HG03103 (cell line): ENCODE measurements around the gene MSL3B.

ENCODE experiments used
- ATAC-seq: cut with Tn5 transposase; IDR thresholded peaks from one replicate; pipeline ENCODE4 v1.9.1; 2021; ENCODE audit warnings: low read depth; ENCODE audit not compliant: unreplicated experiment

MSL3B gene

DNA sequence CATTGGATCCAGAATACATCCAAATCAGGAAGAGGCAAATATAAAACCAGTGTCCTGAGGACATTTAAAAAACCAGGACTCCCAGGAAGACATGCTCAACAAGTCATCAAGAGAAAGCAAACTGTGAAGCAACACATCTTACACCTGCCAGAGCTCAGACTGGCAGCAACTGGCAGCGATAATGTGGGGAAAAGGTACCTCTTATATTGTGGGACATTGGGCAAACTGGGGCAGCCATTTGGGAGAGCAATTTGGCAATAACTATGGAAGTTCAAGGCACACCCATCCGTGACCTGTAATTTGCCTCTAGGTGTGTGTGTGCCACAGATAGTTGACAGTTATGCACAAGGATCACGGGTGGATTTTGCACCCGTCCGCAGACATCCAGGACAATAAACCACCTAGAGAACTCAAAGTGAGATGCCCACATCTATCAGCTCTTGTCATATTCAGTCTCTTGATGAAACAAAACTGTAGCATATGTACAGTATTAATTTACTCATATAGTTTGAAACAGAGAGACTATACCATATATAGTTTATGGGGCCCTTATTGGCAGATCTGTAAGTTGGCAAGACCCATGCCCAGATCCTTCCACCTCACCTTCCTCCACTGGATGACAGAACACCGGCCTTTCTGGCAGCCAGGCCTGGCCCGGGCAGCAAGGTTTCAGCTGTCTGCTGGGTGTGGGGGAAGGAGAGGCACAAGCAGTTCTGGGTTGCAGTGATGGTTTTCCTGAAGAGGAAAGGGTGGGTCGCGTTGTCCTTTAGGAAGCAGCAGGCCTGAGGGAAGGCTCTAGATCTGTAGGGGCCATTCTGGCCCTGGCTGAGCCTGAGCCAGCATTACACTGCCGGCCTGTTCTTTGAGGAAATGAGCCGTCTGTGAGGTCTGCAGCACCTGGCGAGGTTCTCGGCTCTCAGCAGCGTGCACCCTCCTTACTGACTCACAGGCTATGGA, 32.7 kb downstream of the MSL3B start:
- ATAC-seq = no peak

DNA sequence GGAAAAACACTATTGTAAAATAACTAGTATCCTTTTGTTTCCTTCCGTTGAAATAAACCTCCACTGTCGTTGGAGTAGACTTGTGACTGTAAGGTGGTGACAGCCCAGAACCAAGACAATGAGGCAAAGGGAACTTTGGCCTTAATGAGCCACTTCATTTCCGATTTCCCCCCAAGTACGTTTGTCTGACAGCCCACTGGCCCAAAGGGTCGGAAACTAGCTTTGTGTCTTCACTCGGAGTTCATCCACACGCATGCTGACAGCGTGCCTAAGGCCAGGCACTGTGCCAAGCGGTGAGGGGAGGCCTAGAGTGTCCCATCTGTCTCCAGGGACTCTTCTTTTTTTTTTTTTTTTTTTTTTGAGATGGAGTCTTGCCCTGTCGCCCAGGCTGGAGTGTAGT, 34.8 kb downstream of the MSL3B start:
- no peak for ATAC-seq

DNA sequence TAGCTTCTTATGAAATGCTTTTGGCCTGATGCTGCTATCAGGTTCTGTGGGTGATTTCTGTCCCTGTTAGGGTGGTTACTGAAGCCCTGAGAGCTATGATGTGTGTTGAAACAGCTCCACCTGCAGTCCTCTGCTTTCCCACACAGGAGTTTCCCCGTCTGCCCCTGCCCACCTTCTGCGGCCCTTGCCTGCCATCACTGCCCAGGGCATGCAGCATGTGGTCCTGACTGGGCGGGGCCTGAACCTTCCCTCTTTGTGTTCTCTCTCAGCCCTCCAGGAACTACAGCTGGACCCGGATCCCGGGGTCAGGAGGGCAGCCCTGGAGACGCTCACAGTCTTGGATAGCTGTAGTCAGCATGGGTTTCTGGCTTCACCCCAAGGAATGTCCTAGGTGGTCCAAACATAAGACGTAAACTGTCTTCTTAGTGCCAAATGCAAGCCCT, 35.3 kb downstream of the MSL3B start:
- ATAC-seq = no peak

DNA sequence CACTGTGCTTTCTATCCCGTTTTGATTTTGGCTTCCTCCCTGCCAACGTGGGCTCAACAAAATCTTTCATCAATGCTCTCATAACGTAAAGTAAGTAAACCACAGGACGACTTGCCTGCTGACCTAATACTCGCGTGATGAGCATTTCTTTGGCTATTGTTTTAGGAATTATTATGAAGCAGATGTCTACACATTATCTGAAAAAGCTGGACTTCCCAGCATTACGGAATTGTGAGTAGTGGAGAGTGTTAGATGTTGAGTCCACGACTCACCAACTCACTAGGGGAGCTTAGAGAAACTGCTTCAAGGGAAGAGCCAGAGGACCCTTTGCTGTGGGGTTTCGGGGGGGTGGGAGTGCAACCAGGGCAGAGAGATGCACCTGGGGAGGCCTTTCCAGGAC, 35.8 kb downstream of the MSL3B start:
- ATAC-seq = no peak

DNA sequence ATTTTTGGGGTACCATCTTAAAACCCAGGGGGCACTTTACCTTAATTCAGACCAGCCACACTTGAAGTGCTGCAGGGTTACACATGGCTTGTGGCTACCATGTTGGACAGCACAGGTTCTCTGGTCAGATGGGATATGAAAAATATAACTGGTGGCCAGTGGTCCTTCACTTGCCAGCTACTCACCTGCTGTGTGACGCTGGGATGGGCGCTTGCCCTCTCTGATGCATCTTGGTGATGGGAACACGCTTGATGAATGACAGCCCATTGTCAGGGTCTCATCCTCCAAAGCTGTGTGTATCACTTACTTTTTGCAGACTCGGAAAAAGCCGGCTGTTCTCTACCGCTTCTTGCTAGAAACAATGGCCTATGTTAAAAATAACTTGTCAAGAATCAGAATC, 36.3 kb downstream of the MSL3B start:
- ATAC-seq = no peak

DNA sequence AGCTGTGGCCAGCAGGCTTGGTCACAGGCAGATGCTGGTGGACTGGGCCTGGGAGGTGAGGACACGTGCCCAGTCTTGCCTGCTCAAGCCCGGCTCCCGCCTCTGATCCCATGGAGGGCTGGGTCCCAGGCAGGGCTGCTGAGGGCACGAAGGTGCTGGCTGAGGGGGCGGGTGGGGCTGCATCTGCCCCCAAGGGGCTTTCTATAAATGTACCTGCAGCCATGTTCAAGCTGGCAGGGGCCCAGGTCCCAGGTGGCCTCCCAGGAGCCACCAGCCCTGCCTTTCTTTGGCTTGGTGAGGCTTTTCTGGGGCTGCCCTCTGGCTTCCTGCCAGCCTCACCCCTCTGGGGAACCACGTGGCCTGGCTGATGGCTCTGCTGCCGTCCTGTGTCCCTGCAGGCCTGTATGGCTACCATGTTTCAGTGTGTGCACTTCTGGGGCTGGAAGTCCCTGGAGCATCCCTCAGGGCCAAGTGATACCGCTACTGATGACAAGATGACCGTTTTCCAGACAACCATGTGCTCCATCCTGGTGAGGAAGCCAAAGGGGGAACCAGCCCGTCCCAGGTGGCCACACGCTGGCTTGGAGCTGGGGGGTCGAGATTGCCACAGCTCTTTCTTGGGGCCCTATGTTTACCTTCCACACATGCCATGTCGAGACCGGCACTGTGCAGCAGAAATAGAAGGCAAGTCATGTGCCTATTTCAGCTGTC, 37.0 kb downstream of the MSL3B start:
- ATAC-seq = no peak

DNA sequence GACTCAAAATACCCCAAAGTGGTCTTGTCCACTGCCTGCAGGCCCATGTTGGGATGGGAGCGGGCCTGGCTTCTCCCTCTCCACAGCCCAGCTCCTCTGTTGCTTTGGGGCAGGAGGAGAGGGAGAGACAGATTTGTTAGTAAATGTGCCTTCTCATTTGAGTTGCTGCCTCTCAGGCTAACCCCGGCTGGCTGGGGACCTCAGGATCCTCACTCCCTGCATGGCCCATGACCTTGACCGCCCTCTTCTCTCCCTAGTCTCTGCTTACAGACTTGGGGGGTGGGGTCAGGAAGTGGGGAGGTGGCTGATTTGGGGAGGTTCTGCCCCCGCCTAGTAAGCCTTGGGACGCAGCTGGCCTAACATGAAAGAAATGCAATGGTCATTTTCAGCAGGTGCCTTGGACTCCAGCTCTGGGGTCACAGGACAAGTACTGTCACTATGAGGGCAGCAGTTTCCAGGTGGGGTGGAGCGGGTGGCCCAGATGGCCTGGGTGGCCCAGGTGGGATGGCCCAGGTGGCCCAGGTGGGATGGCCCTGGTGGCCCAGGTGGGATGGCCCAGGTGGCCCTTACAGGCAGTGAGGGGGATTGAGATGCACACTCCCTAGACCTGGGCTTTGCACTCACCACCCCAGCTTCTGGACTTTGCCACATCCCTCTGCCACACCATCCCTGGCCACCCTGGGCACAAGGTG, 37.9 kb downstream of the MSL3B start:
- ATAC-seq = no peak

DNA sequence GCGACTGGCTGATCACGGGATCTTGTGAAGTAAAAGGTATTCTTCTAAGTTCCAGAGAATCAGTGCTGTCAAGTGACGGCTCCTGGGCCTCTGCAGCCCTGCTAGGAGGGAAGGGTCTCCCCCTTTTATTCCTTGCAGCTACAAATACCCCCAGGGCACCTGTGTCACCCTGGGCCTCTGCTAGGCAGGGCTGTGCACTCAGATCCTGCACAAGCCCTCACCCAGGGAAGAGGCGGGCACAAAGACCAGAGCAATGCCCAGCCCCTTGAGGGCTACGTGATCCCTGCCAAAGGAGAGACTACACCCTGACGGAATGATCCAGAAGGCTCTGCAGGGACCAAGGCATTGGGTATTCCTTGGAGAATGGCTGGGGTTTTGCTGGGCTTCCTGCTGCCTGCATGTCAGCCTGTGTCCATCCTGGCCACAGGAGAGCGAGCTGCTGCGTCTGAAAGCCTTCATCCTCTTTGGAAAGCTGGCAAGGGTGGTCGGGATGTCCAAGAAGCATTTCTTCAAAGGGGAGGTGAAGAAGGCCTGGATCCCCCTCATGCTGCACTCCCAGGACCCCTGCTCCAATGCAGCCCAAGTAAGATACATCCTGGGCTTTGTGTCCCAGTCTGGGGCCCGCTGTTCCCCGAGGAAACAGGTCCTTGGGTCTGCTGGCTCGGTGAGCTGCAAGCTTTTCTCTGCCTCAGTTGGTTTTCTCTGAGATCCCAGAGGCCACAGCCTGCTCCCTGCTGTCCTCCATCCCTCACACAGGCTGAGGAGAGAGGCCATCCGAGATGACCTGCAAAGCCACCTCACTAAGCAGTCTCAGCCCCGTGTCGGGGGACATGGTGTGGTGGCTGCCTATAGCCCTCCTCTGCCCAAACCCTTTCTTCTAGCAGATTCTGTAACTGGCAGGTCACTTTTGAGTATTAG, 38.7 kb downstream of the MSL3B start:
- ATAC-seq = no peak

DNA sequence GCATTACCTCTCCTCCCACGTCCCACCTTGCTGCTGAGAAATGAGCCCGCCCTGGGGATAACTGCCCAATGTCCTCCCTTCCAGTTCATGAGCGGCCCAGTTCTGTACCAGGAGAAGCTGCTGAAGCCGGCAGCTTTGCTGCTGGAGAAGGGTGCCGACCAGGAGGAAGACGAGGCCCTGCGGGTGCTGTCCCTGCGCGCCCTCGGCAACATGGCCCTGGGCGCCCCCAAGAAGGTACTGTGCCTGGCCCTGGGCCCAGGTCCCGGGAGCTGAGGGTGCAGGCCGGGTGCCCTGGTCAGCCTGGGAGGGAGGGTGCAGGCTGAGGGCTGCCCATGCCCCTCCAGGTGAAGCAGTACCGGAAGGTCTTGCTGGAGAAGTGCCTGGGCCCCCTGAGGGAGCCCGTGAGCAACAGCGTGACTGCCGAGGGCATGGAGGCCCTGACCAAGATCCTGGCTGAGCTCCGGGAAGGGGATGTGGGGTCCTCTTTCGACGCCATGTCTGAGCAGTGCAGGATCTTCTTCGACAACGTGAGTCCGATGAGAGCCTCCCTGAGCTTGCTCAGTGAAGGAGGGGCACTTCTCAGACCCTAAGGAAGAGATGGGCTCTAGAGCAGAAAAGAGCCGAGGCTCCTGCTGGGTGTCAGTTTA, 39.5 kb downstream of the MSL3B start:
- no peak for ATAC-seq

DNA sequence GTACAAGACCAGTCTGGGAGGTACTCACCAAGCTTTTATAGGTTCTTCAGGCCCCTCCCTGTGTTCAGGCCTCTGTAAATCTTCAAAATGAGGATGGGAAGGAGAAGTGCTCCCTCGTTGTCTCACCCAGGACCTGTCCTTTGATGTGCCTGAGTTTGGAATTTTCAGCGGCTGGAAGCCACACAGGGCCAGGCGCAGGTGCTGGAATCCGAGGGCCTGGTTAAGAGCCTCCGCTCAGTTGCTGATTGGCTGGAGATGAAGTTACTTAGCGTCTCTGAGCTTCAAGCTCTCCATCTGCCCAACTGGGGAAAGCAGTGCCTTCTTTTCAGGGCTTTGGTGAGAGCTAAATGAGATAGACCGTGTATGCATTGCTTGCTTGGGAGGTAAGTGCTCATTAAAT, 43.8 kb downstream of the MSL3B start:
- ATAC-seq = no peak

DNA sequence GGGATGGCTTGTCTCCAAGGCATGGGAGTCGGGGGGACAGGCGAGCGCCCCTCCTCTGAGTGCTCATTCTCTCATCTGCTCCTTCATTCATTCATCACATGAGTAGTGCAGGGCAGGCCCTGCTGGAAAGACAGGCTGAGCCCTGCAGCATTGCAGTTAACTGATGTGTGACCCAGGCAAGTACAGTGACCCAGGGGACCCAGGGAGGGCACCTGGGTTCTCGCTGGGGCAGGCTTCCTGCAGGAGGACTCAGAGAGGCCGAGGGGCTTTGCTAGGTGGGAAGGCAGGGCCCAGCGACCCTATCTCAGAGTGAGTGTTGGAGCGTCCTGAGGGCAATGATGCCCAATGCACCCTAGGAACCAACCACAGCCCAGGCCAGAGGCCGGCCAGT, 44.5 kb downstream of the MSL3B start:
- no peak for ATAC-seq

DNA sequence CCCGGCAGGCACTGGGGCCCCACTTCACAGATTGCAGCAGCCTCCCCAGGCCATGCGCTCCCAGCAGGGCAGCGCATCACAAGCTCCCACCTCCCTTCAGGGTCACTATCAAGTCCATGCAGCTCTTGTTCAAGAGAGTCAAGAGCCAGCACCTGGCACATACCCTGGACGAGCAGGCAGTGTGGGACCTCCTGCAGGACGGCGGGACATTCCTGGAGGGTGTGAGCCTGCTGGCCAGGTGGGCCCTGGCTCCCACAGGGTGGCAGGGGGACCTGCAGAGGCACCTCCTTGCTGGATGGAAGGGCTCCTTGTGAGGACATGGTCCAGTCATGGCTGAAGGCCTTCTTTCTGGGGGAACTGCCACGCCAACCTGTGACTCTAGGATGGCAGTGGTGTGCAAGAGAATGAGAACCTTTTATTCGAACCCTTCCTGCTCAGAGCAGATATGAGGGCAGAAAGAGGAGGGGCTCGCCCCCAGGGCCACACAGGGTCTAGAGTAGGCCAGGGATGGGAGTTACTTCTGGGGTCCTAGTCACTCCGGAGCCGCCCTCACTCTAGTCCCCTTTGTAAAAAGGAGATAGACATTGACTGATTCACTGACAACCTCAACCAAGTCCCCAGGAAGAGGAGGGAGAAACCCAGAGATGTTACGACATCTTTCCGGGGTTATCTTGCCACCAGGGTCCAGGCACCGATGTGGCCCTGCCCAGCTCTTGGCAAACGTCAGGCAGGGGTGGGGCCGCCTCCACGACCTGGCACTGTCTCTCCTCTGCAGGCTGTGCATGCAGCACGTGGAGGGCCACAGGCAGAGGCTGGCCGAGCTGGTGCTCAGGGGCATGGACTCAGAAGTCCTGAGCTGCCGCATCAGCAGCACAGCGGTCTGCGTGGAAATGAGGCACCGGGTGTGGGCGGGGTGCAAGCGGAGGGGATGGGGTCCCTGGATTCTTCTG, 45.1 kb downstream of the MSL3B start:
- ATAC-seq = no peak

DNA sequence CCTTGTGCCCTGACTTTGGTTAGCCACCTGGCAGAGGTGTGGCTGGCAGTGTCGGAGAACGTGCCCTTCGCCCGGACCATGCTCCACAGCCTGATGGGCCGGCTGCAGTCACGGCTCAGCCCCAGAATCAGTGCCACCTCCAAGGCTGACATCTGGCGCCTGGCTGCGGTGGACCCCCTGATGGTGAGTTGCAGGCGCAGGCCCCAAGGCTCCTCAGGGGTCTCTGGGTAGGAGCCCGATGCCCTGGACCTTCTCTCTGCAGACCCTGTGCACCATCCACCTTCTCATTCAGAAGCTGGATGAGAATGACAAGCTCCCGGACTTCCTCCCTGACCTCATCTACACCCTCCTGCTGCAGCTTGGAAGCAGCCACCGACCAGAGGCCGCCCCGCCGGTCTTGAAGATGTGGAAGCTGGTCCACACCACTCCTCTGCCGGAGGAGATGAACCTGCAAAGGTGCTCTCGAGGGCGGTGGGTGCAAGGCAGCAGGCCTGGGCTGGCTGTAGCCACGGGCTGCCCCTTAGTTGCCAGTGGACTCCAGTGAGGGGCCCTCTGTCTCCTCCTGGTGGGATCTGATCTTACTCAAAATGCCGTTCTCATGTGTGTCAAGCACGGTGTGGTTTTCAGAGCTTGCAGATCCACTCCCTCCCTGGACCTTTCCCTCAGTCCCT, 46.0 kb downstream of the MSL3B start:
- ATAC-seq = no peak

DNA sequence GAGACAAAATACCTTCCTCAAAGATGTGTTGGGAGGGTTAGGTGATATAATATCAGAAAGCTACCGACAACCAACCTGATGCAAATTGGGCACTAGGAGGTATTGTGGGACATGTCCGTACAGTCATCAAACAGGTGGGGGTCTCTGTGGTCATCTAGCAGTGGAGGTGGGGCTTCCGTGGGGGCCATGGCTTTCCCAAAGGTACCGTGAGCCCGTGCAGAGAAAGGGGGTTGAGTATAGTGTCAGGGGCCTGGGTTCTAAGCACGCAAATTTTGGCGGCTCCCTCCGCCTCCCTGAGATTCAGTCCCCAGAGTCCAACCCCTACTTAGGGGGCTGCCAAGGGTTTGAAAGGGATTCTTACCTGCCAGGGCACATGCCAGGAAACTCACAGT, 46.5 kb downstream of the MSL3B start:
- ATAC-seq = no peak

DNA sequence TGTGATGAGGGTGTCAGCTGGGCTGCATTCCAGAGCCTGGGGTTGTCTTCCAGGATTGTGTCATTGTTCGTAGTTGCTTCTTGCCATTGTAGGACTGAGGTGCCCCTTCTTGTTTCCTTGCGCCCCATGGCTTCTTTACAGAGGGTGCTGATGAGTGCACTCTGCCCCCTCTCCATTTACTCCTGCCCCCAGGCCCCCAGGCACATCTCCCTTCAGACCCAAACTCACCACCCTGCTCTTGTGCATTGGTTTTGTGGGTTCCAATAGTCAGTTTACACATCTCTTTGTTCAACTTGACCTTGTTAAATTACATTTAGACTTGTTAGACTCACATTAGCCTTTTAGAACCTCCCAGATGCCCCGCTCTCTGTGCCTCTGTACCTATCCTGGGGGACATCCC, 47.0 kb downstream of the MSL3B start:
- no peak for ATAC-seq

DNA sequence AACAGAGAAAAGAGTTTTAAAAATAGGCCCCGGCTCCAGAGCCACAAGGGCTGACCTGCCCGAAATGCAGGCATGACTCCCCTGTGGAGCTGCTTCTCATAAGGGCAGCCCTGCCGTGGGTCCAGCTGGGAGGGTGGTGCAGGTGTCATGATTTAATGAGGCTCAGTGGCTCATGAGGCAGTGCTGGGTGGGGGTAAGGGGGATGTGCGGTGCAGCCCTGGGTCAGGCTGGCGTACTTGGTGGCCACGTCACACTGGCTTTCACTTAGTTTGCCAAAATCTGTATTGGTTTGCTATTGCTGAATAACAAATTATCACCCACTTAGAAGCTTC, 47.4 kb downstream of the MSL3B start:
- no peak for ATAC-seq

DNA sequence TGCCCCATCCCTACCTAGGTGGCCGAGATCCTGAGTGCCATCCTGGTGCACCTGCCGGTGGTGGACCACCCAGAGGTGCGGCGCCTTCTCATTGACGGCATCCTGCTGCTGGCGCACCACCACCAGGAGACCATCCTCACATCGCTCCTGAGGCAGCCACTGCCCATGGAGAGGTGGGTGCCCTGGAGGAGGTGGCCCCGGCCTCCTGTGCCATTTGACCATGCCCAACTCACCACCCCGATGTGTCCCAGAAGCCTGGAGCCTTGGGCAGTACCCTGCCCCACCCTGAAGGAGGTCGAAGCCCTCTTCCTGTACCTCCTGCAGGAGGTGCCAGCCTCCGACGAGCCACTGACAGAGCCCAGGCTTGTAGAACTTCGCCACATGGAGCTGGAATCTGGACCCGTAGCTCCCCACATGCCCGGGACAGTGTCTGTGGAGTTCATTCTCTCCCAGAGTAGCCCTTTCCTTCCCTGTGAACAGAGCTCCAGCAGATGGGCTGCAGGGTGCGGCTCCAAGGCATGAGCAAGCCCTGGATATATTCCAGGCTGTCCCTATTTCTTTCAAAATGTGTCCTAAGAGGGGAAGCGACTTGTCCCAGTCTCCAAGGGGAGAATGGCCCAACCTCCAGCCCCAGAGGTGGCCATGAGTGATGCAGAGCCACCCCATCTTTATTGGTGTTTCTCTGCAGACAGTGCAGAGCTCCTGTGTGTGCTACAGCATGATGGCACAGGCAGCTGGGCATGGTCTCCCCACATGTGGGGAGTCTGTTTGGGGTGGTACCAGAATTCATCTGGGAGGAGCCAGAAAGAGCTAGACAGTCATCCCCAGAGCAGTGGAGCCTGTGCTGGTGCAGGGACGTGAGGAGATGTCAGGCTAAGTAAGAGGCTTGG, 48.1 kb downstream of the MSL3B start:
- ATAC-seq = no peak
